Keratinocyte (primary cell): ENCODE data around the gene SRR. TPM values are rescaled to one million over a fixed set of nuclear protein-coding genes. Genes with fewer than 3 reads are reported as not detected.

Source experiments
- DNase-seq: peaks from one replicate; pipeline ENCODE4 v3.0.0-alpha.2; 2011; ENCODE audit warnings: low read depth, missing footprints, low spot score
- FAIRE-seq: peaks from 2 replicates; lab custom pipeline; 2011; peaks lifted over from hg19 to GRCh38; lab: Jason Lieb, UNC
- H2AFZ ChIP-seq: 2 replicates; pipeline ENCODE4 v1.6.0; 2012; ENCODE audit warnings: low read length, control low read depth, inconsistent platforms; ENCODE audit not compliant: control insufficient read depth
- H3K27ac ChIP-seq: 2 replicates; pipeline ENCODE4 v1.5.1; 2011; ENCODE audit warnings: low read length; ENCODE audit not compliant: control insufficient read depth, insufficient read depth
- H3K27me3 ChIP-seq: 3 replicates; pipeline ENCODE4 v1.6.0; 2011; ENCODE audit warnings: low read length; ENCODE audit not compliant: control insufficient read depth, insufficient read depth; ENCODE audit errors: extremely low read depth
- H3K36me3 ChIP-seq, 2 experiments: 2 replicates in 1 of 2; 3 replicates in 1 of 2; pipeline ENCODE4 v1.5.1; 2011; ENCODE audit warnings: low read length in 2 of 2, mild to moderate bottlenecking in 1 of 2; ENCODE audit not compliant: control insufficient read depth in 2 of 2, insufficient read depth in 2 of 2; ENCODE audit errors: extremely low read depth in 1 of 2
- H3K4me1 ChIP-seq: 3 replicates; pipeline ENCODE4 v1.5.1; 2011; ENCODE audit warnings: low read length; ENCODE audit not compliant: control insufficient read depth, insufficient read depth; ENCODE audit errors: extremely low read depth
- H3K4me2 ChIP-seq: 3 replicates; pipeline ENCODE4 v1.6.0; 2011; ENCODE audit warnings: low read depth, low read length; ENCODE audit not compliant: control insufficient read depth, insufficient read depth; ENCODE audit errors: extremely low read depth
- H3K4me3 ChIP-seq, 3 experiments: fragments of 200-600 bp in 1 of 3; sonication (generic) in 1 of 3; 2 replicates in 2 of 3; 3 replicates in 1 of 3; pipeline ENCODE4 v1.5.1; 2011 to 2016; ENCODE audit warnings: low read length in 3 of 3, mild to moderate bottlenecking in 3 of 3, control low read depth in 2 of 3, inconsistent platforms in 1 of 3, low read depth in 1 of 3, mixed read lengths in 1 of 3, mixed run types in 1 of 3, moderate library complexity in 1 of 3; ENCODE audit not compliant: control insufficient read depth in 2 of 3, insufficient read depth in 2 of 3; ENCODE audit errors: extremely low read depth in 1 of 3
- H3K79me2 ChIP-seq: 2 replicates; pipeline ENCODE4 v1.6.0; 2012; ENCODE audit warnings: low read length; ENCODE audit not compliant: control insufficient read depth, insufficient read depth
- H3K9ac ChIP-seq: 3 replicates; pipeline ENCODE4 v1.6.0; 2011; ENCODE audit warnings: low read length; ENCODE audit not compliant: control insufficient read depth, insufficient read depth; ENCODE audit errors: extremely low read depth
- H3K9me1 ChIP-seq: 3 replicates; pipeline ENCODE4 v1.6.0; 2011; ENCODE audit warnings: low read length; ENCODE audit not compliant: control insufficient read depth, insufficient read depth; ENCODE audit errors: extremely low read depth
- H3K9me3 ChIP-seq: 2 replicates; pipeline ENCODE4 v1.5.1; 2012; ENCODE audit warnings: low read depth, low read length; ENCODE audit not compliant: control insufficient read depth
- H4K20me1 ChIP-seq: 3 replicates; pipeline ENCODE4 v1.6.0; 2011; ENCODE audit warnings: low read length; ENCODE audit not compliant: control insufficient read depth, insufficient read depth; ENCODE audit errors: extremely low read depth
- EZH2 ChIP-seq: IDR thresholded peaks from one replicate; pipeline ENCODE4 v1.6.1; 2012; ENCODE audit warnings: inconsistent platforms, mild to moderate bottlenecking, low read length, moderate library complexity
- dilution Hi-C: fragments of 300-500 bp; cut with MboI; formaldehyde crosslinking; loops from one replicate; pipeline ENCODE4 v1.7.0; 2020; ENCODE audit warnings: low sequenced_read_pairs; ENCODE audit not compliant: extremely low pct_ligation_motif_present
- polyA plus RNA-seq, 5 experiments: library from polyadenylated mRNA; depleted of rRNA in 3 of 5; stranded (reverse) in 3 of 5; stranded (forward) in 1 of 5; unstranded in 1 of 5; fragments of >200 nt; gene quantifications; 1 replicate in 1 of 5; 2 replicates in 3 of 5; 3 replicates in 1 of 5; pipeline versions ENCODE4 v1.2.1 to v1.2.3, GENCODE V29; 2011 to 2012; ENCODE audit warnings: missing spikeins in 2 of 5, low read depth in 1 of 5, low replicate concordance in 1 of 5
- small RNA-seq, 3 experiments: library from RNA; depleted of rRNA; stranded (forward); fragments of <200 nt; gene quantifications; one replicate each; pipeline ENCODE3, GENCODE V24; 2012; ENCODE audit warnings: low read depth in 3 of 3, low replicate concordance in 1 of 3; ENCODE audit not compliant: insufficient read length in 3 of 3
- TF ChIP-seq, protein P1 (sequence below), 3 experiments: IDR thresholded peaks in 1 of 3; conservative IDR thresholded peaks in 1 of 3; optimal IDR thresholded peaks in 1 of 3; 2 replicates in 2 of 3; 3 replicates in 1 of 3; pipeline versions ENCODE3 to v1.5.1; 2011; ENCODE audit warnings: low read length in 3 of 3, mild to moderate bottlenecking in 3 of 3, moderate library complexity in 2 of 3, control low read depth in 1 of 3, inconsistent platforms in 1 of 3; ENCODE audit not compliant: insufficient read depth in 2 of 3; ENCODE audit errors: extremely low read depth in 1 of 3

SRR gene
- polyA plus RNA-seq, 1 donor (not counting 4 experiments of a cell fraction or from before 2014, with no cell fraction given) = 17.7 TPM

DNA sequence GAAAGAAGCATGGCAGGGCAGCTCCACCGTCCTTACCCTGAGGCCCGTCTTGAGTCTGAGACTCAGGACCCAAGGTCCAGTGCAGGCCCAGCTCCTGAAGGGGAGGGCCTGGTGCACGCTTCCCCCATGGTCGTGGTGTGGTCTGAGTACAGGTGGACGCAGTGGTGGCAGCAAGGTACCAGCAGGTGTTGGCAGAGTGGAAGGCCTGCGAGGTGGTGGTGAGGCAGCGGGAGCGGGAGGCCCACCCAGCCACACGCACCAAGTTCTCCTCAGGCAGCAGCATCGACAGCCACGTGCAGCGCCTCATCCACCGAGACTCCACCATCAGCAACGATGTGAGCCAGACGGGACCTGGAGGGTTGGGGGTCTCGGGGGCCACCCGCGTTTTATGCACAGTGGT, 69.4 kb downstream of the SRR start:
- FAIRE-seq = no peak
- Histone ChIP-seq H2AFZ (no peak overlapping the region), H3K9me1 (no peaks in the 10 kb centered on the region), H4K20me1 (peaks cover 2% of the 10 kb centered on the region), H3K79me2 (no peaks in the 10 kb centered on the region), H3K36me3 (peaks cover 0 to 9% of the 10 kb centered on the region in 2 experiments), H3K4me2 (no peak overlapping the region), H3K9me3 (no peaks in the 10 kb centered on the region), H3K4me1 (peaks cover 3% of the 10 kb centered on the region), H3K9ac (no peak overlapping the region), H3K4me3 (no peak overlapping the region), H3K27me3 (no peaks in the 10 kb centered on the region), H3K27ac (no peak overlapping the region)
- no peak for DNase-seq
- dilution Hi-C loops = no loop called here
- TF ChIP-seq, protein P1, sequence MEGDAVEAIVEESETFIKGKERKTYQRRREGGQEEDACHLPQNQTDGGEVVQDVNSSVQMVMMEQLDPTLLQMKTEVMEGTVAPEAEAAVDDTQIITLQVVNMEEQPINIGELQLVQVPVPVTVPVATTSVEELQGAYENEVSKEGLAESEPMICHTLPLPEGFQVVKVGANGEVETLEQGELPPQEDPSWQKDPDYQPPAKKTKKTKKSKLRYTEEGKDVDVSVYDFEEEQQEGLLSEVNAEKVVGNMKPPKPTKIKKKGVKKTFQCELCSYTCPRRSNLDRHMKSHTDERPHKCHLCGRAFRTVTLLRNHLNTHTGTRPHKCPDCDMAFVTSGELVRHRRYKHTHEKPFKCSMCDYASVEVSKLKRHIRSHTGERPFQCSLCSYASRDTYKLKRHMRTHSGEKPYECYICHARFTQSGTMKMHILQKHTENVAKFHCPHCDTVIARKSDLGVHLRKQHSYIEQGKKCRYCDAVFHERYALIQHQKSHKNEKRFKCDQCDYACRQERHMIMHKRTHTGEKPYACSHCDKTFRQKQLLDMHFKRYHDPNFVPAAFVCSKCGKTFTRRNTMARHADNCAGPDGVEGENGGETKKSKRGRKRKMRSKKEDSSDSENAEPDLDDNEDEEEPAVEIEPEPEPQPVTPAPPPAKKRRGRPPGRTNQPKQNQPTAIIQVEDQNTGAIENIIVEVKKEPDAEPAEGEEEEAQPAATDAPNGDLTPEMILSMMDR (optimal IDR thresholded peaks at IDR 0.05 in 1 of 3, IDR thresholded peaks at IDR 0.05 in 1 of 3, conservative IDR thresholded peaks at IDR 0.05 in 1 of 3; ENCODE audit: extremely low read depth in 1 of 3, insufficient read depth in 2 of 3, low read length in 3 of 3) = no peak
- no peak for TF ChIP-seq EZH2

Small RNAs within 50 kb of the gene (small RNA-seq; reads per million reads assigned to genes)
- gene AC006435.3 = 0 reads per million in 3 experiments
- gene SNORD91A = 50.0 to 1,411 (median 54.1) reads per million in 3 experiments
- gene SNORD91B = 2.2 to 65.8 (median 11.0) reads per million in 3 experiments

Other genes starting within 250 kb of the SRR start
- 0.64 to 1.1 TPM (median 0.92 TPM) in 3 replicates for gene HIC1, start 248.8 kb upstream of the SRR start, polyA plus RNA-seq
- gene SMG6, start 165 bp upstream of the SRR start, polyA plus RNA-seq = 3.6 to 6.3 TPM (median 4.0 TPM) in 3 replicates
- gene TSR1, start 32.5 kb downstream of the SRR start, polyA plus RNA-seq = 12.2 to 24.7 TPM (median 17.1 TPM) in 3 replicates
- gene SGSM2, start 33.6 kb downstream of the SRR start, polyA plus RNA-seq = 16.4 to 39.4 TPM (median 20.1 TPM) in 3 replicates
- 2.0 to 3.6 TPM (median 2.3 TPM) in 3 replicates for gene MNT, start 97.1 kb downstream of the SRR start, polyA plus RNA-seq
- gene METTL16, start 207.9 kb downstream of the SRR start, polyA plus RNA-seq = 13.4 to 17.8 TPM (median 16.6 TPM) in 3 replicates